C4-2B (cell line): ENCODE data around the gene PSKH1.

ENCODE experiments used
- ZFX ChIP-seq: fragments of 450-650 bp; IDR thresholded peaks from 2 replicates; pipeline ENCODE4 v1.6.1; 2017
- TF ChIP-seq, protein P1 (sequence below): fragments of 450-650 bp; conservative IDR thresholded peaks from 2 replicates; pipeline ENCODE4 v1.5.1; 2017; ENCODE audit warnings: mild to moderate bottlenecking

DNA sequence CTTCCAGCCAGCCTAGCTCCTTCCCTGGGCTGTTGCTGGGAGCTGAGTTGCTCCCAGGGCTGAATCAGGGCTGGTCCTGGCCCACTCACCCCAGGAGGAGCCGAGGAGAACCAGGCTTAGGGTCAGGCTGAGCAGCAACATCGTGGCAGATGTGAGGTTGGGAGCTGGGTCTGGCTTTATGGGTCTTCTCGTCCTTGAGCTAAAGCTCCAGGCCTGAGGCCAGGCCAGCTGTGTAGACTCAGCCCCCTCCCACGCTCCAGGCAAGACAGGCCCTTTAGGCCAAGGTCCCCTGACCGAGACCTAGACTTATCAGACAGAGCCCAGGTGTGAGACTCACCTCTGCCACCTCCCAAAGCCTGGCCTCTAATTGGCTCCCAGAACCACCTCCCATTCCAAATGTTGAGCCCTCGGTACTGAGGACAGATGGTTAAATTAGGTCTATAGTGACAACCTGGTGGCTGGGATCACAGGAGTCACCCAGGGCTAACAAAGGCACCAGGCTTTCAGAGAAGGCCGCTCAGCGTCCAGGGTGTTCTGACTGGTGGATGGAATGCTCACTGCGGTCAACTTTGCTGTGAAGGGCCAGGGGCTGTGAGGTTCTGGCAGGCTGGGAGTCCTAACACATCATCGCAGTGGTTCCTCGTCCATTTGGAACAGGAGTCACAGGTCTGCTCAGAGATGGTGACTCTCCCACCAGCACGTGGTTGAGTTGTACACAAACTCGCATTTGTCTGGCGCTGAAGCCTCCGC is 38.8 kb downstream of the PSKH1 start, which contains the start of gene CTRL:
- TF ChIP-seq, protein P1, sequence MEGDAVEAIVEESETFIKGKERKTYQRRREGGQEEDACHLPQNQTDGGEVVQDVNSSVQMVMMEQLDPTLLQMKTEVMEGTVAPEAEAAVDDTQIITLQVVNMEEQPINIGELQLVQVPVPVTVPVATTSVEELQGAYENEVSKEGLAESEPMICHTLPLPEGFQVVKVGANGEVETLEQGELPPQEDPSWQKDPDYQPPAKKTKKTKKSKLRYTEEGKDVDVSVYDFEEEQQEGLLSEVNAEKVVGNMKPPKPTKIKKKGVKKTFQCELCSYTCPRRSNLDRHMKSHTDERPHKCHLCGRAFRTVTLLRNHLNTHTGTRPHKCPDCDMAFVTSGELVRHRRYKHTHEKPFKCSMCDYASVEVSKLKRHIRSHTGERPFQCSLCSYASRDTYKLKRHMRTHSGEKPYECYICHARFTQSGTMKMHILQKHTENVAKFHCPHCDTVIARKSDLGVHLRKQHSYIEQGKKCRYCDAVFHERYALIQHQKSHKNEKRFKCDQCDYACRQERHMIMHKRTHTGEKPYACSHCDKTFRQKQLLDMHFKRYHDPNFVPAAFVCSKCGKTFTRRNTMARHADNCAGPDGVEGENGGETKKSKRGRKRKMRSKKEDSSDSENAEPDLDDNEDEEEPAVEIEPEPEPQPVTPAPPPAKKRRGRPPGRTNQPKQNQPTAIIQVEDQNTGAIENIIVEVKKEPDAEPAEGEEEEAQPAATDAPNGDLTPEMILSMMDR = no peak
- TF ChIP-seq ZFX = no peak
